Mucosa of descending colon (tissue), 3 donors: ENCODE measurements around the gene LILRB1. TPM values are rescaled to one million over a fixed set of nuclear protein-coding genes. Genes with fewer than 3 reads are reported as not detected.

Source experiments
- ATAC-seq: fragments of 200-7000 bp; cut with Tn5 transposase; one replicate; pipeline ENCODE4 v1.9.1; 2020; ENCODE audit warnings: mild to moderate bottlenecking, moderate library complexity
- DNase-seq, 3 donors: peaks; one replicate each; pipeline ENCODE4 v3.0.0-alpha.2; 2020
- H3K36me3 ChIP-seq: fragments of 200-600 bp; one replicate; pipeline ENCODE4 v1.8.0; 2021; ENCODE audit warnings: low read depth, mild to moderate bottlenecking
- H3K4me1 ChIP-seq: fragments of 200-600 bp; one replicate; pipeline ENCODE4 v1.8.0; 2021; ENCODE audit warnings: low read depth, mild to moderate bottlenecking
- H3K4me3 ChIP-seq: fragments of 200-600 bp; one replicate; pipeline ENCODE4 v1.8.0; 2021; ENCODE audit warnings: mild to moderate bottlenecking
- H3K9me3 ChIP-seq: fragments of 200-600 bp; one replicate; pipeline ENCODE4 v1.8.0; 2021; ENCODE audit warnings: mild to moderate bottlenecking
- CTCF ChIP-seq: fragments of 200-600 bp; IDR thresholded peaks from one replicate; pipeline ENCODE4 v1.8.0; 2022; ENCODE audit warnings: antibody characterized with exemption, mild to moderate bottlenecking
- intact Hi-C, 2 donors: fragments of 100-400 bp; cut with DNase I in 1 of 2; cut with micrococcal nuclease in 1 of 2; formaldehyde crosslinking; loops; one replicate each; pipeline versions ENCODE4 v1.11.0 to v1.11.1; 2022; cut with DNase I, micrococcal nuclease
- total RNA-seq, 3 donors: library from RNA; stranded (reverse); fragmentation: NEBNext Ultra II Directional in 2 of 3; extraction: Animal tissue kit (Norgen Biotek cat#: 25700) in 2 of 3; gene quantifications; one replicate each; pipeline versions ENCODE4 v1.2.1 to v1.2.4, GENCODE V29; 2021 to 2023
- donor health status: DM: no; HTN: no; CAD: no; lungs with moderate emphysema.
- donor health status: DM: no; HTN: no; CAD: no.
- donor health status: DM: no; HTN: yes; CAD: no.

The LILRB1 gene
- total RNA-seq, 3 donors from 2014 or later = 2.6 to 10.7 (median 4.9) TPM

DNA sequence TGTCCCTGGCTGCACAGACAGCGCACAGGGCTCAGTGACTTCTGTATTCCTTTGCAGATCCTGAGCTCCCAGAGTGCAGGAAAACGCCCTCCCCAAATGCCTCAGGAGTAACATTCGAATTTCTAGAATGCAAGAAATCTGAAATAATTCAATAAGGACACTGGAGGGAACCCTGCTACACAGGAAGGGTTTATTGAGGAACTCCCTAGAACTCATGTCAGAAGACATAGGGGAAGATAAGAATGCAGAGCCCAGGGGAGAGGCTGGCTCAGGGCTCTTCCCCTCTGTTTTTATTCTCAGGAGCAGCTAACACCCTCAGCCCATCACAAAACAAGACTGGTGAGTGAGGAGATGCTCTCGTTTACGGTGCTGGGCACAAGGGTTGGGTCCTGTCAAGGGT is 30.1 kb upstream of the LILRB1 start:
- Histone ChIP-seq H3K4me3 (no peak overlapping the region), H3K36me3 (no peaks in the 10 kb centered on the region), H3K9me3 (no peaks in the 10 kb centered on the region), H3K4me1 (no peaks in the 10 kb centered on the region)
- ATAC-seq = no peak
- no peak for DNase-seq
- intact Hi-C loops = no loop called here
- TF ChIP-seq CTCF = no peak

DNA sequence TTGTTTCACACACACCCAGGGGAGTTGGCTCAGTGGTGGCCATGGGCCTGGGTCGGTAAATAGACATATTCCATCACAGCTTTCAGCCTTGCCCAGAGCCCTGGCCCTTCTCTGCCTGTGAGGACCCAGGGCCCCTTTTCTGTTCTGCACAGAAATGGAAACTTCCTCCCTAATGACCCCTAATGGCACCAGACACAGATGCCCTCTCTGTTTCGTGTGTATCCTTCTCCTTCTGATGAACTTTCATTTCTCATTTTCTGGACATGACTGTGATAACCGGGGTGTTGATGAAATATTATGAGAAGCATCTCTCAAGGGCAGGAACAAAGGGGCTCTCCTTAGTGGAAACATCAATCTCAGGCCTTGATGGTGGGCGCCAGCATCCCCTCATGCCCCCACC is 24.1 kb upstream of the LILRB1 start:
- Histone ChIP-seq H3K4me3 (no peak overlapping the region), H3K9me3 (no peaks in the 10 kb centered on the region), H3K36me3 (no peaks in the 10 kb centered on the region), H3K4me1 (no peaks in the 10 kb centered on the region)
- DNase-seq (no peak), ATAC-seq (no peak)
- intact Hi-C loops = no loop called here
- no peak for TF ChIP-seq CTCF

- no peak for TF ChIP-seq CTCF
- ATAC-seq = peak; percentile 40
- no peaks in the 10 kb centered on the region for H3K9me3 ChIP-seq
Observed at GRCh38 chr19:54606891-54607784, 23.1 kb upstream of the LILRB1 start.

DNA sequence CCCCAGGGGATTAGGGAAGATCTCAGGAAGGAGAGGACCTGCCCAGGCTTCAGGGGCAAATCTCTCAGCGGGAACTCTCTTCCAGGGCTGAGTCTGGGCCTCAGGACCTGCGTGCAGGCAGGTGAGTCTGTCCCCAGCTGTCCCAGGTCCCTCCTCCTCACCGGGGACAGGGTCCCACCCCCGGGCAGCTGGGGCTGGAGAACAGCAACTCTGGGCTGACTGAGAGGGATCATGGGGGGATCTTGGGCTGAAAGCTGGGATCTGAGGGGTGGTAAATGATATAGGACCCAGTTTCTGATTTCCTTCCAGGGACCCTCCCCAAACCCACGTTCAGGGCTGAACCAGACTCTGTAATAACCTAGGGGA is 22.5 kb upstream of the LILRB1 start:
- DNase-seq (no peak), ATAC-seq (no peak)
- Histone ChIP-seq H3K9me3 (no peaks in the 10 kb centered on the region), H3K36me3 (no peaks in the 10 kb centered on the region), H3K4me3 (no peak overlapping the region), H3K4me1 (no peaks in the 10 kb centered on the region)
- TF ChIP-seq CTCF = no peak
- intact Hi-C loops = no loop called here

More at GRCh38 chr19:54606891-54607784, 23.1 kb upstream of the LILRB1 start:
- no peaks in the 10 kb centered on the region for H3K36me3 ChIP-seq
- no peaks in the 10 kb centered on the region for H3K4me1 ChIP-seq
- DNase-seq = no peak
- intact Hi-C loops = no loop called here
- H3K4me3 ChIP-seq = no peak overlapping the region

DNA sequence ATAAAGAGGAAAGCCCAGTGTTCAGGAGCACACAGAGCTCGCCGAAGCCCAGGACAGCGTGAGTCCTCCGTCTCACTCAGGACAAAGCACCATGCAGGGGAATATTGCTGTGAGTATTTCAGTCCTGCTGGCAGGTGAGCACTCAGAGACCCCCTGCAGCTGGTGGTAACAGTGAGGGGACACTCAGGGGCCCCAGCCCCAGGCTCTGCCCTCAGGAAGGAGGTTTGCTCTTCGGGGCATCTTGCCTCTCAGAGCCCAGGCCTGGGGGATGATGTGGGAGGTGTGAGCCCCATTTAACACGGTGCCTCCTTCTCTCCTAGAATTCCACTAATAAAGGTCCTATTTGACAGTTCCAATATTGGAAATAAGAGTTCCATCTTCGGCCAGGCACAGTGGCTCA is 22.1 kb upstream of the LILRB1 start:
- no peak for ATAC-seq
- no peak overlapping the region for H3K4me3 ChIP-seq
- intact Hi-C loops = no loop called here
- DNase-seq = no peak
- no peaks in the 10 kb centered on the region for H3K36me3 ChIP-seq
- TF ChIP-seq CTCF = no peak
- H3K4me1 ChIP-seq = no peaks in the 10 kb centered on the region
- no peaks in the 10 kb centered on the region for H3K9me3 ChIP-seq
